ENCODE measurements around the gene FRMD4A. TPM values are rescaled to one million over a fixed set of nuclear protein-coding genes. Genes with fewer than 3 reads are reported as not detected.
A peak's percentile ranks its signal among the peaks of the same experiment; 100 is the strongest.

The FRMD4A gene
- total RNA-seq, 4 donors from 2014 or later, result 4.4 to 7.1 (median 5.2) TPM

- Histone ChIP-seq H3K36me3 (no peaks in the 10 kb centered on the region), H3K27me3 (no peaks in the 10 kb centered on the region), H3K4me3 (no peak overlapping the region), H3K9me3 (no peaks in the 10 kb centered on the region), H3K4me1 (peaks cover 4 to 8% of the 10 kb centered on the region in 2 donors), H3K27ac (no peak overlapping the region)
- ATAC-seq, result no peak
- intact Hi-C loops (cut with DNase I; ENCODE audit: low total_unique reads) (loop anchor here (5.0 kb wide), 1 partner anchor 405 kb away; no protein-coding TSS in a partner anchor), in situ Hi-C loops (cut with MboI; ENCODE audit: low sequenced_read_pairs in 4 of 4) (loop anchor here (5.0 to 25.0 kb wide), 5 partner anchors 115 to 310 kb away; no protein-coding TSS in a partner anchor)
- DNase-seq, result no peak
- TF ChIP-seq CTCF (IDR thresholded peaks at IDR 0.05 in 4 of 5, conservative IDR thresholded peaks at IDR 0.05 in 1 of 5) (no peak), POLR2A (IDR thresholded peaks at IDR 0.05) (no peak)
Measured at GRCh38 chr10:13776861-13777311, 553.8 kb downstream of the FRMD4A start.

- no peak for DNase-seq
- Histone ChIP-seq H3K27ac (no peak overlapping the region), H3K4me1 (peaks cover 4 to 8% of the 10 kb centered on the region in 2 donors), H3K4me3 (no peak overlapping the region), H3K9me3 (no peaks in the 10 kb centered on the region), H3K27me3 (no peaks in the 10 kb centered on the region), H3K36me3 (no peaks in the 10 kb centered on the region)
- intact Hi-C loops (cut with DNase I; ENCODE audit: low total_unique reads) (loop anchor here (5.0 kb wide), 1 partner anchor 404 kb away; no protein-coding TSS in a partner anchor), in situ Hi-C loops (cut with MboI; ENCODE audit: low sequenced_read_pairs in 4 of 4) (loop anchor here (5.0 to 25.0 kb wide), 5 partner anchors 114 to 311 kb away; no protein-coding TSS in a partner anchor)
- ATAC-seq, result no peak
- no peak for TF ChIP-seq POLR2A (IDR thresholded peaks at IDR 0.05)
- TF ChIP-seq CTCF (IDR thresholded peaks at IDR 0.05 in 4 of 5, conservative IDR thresholded peaks at IDR 0.05 in 1 of 5), result no peak
Measured at GRCh38 chr10:13775786-13776775, 554.6 kb downstream of the FRMD4A start.

- Histone ChIP-seq H3K27ac (peak overlapping the region in 1 of 4 donors; percentile 42), H3K27me3 (no peaks in the 10 kb centered on the region), H3K4me3 (peak overlapping the region in 2 of 4 donors; percentile 13 to 25), H3K9me3 (no peaks in the 10 kb centered on the region), H3K4me1 (peaks cover 4 to 8% of the 10 kb centered on the region in 2 donors), H3K36me3 (no peaks in the 10 kb centered on the region)
- no peak for TF ChIP-seq POLR2A (IDR thresholded peaks at IDR 0.05)
- no peak for TF ChIP-seq CTCF (IDR thresholded peaks at IDR 0.05 in 4 of 5, conservative IDR thresholded peaks at IDR 0.05 in 1 of 5)
- ATAC-seq (no peak), DNase-seq (no peak)
- intact Hi-C loops (cut with DNase I; ENCODE audit: low total_unique reads) (no loop called here), in situ Hi-C loops (cut with MboI; ENCODE audit: low sequenced_read_pairs in 4 of 4) (loop anchor here in 1 of 4 donors (10.0 kb wide), 1 partner anchor 120 kb away; no protein-coding TSS in a partner anchor)
Measured at GRCh38 chr10:13774303-13774893, 556.3 kb downstream of the FRMD4A start.

- intact Hi-C loops (cut with DNase I; ENCODE audit: low total_unique reads), result no loop called here
- Histone ChIP-seq H3K27me3 (no peaks in the 10 kb centered on the region), H3K36me3 (no peaks in the 10 kb centered on the region), H3K4me3 (peak overlapping the region in 2 of 4 donors; percentile 13 to 25), H3K9me3 (no peaks in the 10 kb centered on the region), H3K4me1 (peaks cover 4 to 8% of the 10 kb centered on the region in 2 donors), H3K27ac (peak overlapping the region in 1 of 4 donors; percentile 42)
- no peak for ATAC-seq
- peak in 1 of 2 donors; percentile 22 for DNase-seq
- TF ChIP-seq POLR2A (IDR thresholded peaks at IDR 0.05) (no peak), CTCF (IDR thresholded peaks at IDR 0.05 in 4 of 5, conservative IDR thresholded peaks at IDR 0.05 in 1 of 5) (no peak)
- in situ Hi-C loops (cut with MboI; ENCODE audit: low sequenced_read_pairs in 4 of 4), result loop anchor here in 1 of 4 donors (10.0 kb wide), 1 partner anchor 119 kb away; no protein-coding TSS in a partner anchor
Measured at GRCh38 chr10:13773496-13774170, 557.1 kb downstream of the FRMD4A start.
